ENCODE results near the gene CD4.
"Not testable (repeated sequence)": the region's sequence is repeated elsewhere in the genome, so short reads cannot be mapped to it uniquely, and the experiment has no call there.

Gene CD4

DNA sequence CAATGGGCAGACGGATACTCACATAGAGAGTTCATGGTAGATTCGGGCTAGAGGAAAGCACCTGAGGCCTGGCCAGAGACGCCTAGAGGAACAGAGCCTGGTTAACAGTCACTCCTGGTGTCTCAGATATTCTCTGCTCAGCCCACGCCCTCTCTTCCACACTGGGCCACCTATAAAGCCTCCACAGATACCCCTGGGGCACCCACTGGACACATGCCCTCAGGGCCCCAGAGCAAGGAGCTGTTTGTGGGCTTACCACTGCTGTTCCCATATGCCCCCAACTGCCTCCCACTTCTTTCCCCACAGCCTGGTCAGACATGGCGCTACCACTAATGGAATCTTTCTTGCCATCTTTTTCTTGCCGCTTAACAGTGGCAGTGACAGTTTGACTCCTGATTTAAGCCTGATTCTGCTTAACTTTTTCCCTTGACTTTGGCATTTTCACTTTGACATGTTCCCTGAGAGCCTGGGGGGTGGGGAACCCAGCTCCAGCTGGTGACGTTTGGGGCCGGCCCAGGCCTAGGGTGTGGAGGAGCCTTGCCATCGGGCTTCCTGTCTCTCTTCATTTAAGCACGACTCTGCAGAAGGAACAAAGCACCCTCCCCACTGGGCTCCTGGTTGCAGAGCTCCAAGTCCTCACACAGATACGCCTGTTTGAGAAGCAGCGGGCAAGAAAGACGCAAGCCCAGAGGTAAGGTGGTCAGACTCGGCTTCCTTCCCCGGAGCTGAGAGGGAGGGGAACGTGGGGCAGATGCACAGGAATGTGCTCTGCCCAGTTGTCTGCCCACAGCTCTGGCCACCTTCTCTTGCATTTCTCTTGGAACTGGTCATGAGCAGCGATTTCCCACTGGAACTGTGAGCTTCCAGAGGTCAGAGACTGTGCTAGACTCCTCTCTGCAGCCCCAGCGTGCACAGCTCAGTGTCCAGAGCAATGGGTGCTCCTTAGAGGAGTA, at the start of gene CD4:
Gene CD4 (plus strand): TSS at position 557 of the 953 bp plus-strand sequence. CDS start 10,611 bp downstream, outside the sequence.
- ChIA-PET POLR2A (ENCODE audit: low non-redundant PET) (interaction anchor here (0.6 kb wide), 1 partner anchor 97 kb away, joined by 3 read pairs; no protein-coding TSS in a partner anchor), CTCF (interaction anchor here (1.0 kb wide), 1 partner anchor 22 kb away, joined by 3 read pairs; no protein-coding TSS in a partner anchor)
- TF ChIP-seq, protein P1, sequence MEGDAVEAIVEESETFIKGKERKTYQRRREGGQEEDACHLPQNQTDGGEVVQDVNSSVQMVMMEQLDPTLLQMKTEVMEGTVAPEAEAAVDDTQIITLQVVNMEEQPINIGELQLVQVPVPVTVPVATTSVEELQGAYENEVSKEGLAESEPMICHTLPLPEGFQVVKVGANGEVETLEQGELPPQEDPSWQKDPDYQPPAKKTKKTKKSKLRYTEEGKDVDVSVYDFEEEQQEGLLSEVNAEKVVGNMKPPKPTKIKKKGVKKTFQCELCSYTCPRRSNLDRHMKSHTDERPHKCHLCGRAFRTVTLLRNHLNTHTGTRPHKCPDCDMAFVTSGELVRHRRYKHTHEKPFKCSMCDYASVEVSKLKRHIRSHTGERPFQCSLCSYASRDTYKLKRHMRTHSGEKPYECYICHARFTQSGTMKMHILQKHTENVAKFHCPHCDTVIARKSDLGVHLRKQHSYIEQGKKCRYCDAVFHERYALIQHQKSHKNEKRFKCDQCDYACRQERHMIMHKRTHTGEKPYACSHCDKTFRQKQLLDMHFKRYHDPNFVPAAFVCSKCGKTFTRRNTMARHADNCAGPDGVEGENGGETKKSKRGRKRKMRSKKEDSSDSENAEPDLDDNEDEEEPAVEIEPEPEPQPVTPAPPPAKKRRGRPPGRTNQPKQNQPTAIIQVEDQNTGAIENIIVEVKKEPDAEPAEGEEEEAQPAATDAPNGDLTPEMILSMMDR (conservative IDR thresholded peaks at IDR 0.05; ENCODE audit: low read depth), result no peak
- no peak within 1 kb of the TSS for H3K27ac ChIP-seq
- DNase-seq (ENCODE audit: low spot score), result no peak

DNA sequence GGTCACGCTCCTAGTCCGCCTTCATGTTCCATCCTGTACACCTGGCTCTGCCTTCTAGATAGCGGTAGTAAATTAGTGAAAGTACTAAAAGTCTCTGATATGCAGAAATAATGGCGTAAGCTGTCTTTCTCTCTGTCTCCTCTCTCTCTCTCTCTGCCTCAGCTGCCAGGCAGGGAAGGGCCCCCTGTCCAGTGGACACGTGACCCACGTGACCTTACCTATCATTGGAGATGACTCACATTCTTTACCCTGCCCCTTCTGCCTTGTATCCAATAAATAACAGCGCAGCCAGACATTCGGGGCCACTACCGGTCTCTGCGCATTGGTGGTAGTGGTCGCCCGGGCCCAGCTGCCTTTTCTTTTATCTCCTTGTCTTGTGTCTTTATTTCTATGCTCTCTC, 47.2 kb upstream of the CD4 start:
- CTCF ChIA-PET; DNase-seq (ENCODE audit: low spot score); H3K27ac ChIP-seq: not testable (repeated sequence)
- POLR2A ChIA-PET (ENCODE audit: low non-redundant PET), result interaction anchor here (0.9 kb wide), 1 partner anchor 11 kb away, joined by 3 read pairs; the partner anchor contains the start of gene MLF2

- no peak for DNase-seq (ENCODE audit: low spot score)
- TF ChIP-seq, protein P1 (conservative IDR thresholded peaks at IDR 0.05; ENCODE audit: low read depth), result no peak
- ChIA-PET CTCF (interaction anchor here (1.5 kb wide), 1 partner anchor 9 kb away, joined by 4 read pairs; no protein-coding TSS in a partner anchor), POLR2A (ENCODE audit: low non-redundant PET) (interaction anchor here (0.9 kb wide), 1 partner anchor 11 kb away, joined by 3 read pairs; the partner anchor contains the start of gene MLF2)
- no peak overlapping the region for H3K27ac ChIP-seq
Observed at GRCh38 chr12:6742834-6743233, 46.5 kb upstream of the CD4 start.

DNA sequence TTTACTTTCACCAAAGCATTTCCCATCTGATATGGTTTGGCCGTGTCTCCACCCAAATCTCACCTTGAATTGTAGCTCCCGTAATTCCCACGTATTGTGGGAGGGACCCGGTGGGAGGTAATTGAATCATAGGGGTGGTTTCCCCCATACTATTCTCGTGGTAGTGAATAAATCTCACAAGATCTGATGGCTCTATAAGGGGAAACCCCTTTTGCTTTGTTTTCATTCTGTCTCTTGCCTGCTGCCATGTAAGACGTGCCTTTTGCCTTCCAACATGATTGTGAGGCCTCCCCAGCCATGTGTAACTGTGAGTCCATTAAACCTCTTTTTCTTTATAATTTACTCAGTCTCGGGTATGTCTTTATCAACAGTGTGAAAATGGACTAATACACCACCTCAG, 46.0 kb upstream of the CD4 start:
- DNase-seq (ENCODE audit: low spot score); H3K27ac ChIP-seq; POLR2A ChIA-PET (ENCODE audit: low non-redundant PET): not testable (repeated sequence)
- CTCF ChIA-PET, result interaction anchor here (1.5 kb wide), 1 partner anchor 8 kb away, joined by 4 read pairs; no protein-coding TSS in a partner anchor

DNA sequence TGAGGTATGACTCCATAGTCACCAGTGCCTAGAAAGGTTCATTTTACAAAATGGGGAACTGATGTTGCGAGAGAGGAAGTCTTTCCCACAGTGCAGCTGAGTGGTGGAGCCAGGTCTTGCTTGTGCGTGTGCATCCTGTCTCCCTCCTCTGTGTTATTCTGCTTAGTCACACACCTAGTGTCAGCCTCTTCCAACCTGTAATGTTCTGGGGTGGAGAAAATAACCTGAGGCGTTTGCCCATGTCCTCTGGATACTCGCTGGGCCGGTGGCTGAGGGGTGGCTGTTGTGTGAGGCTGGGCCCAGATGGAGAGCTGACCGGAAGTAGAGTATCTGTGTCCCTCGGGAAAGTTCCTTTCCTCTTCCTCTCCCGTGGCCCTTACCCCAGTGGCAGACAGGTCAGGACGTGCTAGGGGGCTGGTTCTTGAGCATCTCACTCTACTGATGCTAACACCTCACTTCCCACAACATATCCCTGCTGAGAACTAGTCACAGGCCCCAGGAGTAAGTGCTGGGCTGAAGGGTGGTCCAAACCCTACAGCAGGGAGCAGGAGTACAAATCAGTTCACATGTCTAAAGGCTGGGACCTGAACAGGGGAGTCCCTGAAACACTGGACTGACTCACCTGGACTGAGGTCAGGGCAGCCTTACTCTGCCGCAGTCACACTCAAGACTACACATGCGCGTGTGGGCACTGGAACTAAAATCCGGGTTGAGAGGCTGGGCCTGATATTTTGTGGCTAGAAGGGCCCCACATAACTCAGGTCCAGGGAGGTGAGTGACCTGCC, 43.4 kb upstream of the CD4 start:
- peak overlapping the region; percentile 73 for H3K27ac ChIP-seq
- TF ChIP-seq, protein P1 (conservative IDR thresholded peaks at IDR 0.05; ENCODE audit: low read depth), result no peak
- peak; percentile 31 for DNase-seq (ENCODE audit: low spot score)
- ChIA-PET POLR2A (ENCODE audit: low non-redundant PET) (no interaction called here), CTCF (interaction anchor here (0.6 to 1.1 kb wide), 5 partner anchors 20 to 292 kb away, joined by 3 to 4 read pairs (median 3); partner anchors contain the start of gene PTMS)

DNA sequence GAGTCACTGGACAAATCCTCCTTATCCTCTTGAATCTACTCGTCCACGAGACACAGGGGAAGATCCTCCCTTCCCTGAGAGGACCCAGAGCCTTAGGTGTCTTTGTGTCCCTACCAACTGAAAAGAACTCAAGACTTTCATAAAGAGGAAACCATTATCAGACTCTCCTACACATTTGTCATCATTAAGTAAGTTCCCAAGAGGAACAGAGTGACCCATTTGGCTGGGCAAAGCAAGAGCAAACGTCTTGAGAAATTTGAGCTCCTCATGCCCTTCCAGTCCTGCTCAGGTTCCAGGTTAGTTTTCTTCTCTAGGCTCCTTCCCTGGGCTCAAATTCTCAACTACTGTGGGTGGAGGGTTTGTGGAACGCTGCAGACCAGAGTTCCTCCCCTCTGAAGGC, 42.1 kb upstream of the CD4 start:
- H3K27ac ChIP-seq, result no peak overlapping the region
- DNase-seq (ENCODE audit: low spot score), result no peak
- TF ChIP-seq, protein P1 (conservative IDR thresholded peaks at IDR 0.05; ENCODE audit: low read depth), result no peak
- ChIA-PET POLR2A (ENCODE audit: low non-redundant PET) (no interaction called here), CTCF (no interaction called here)

- no peak for DNase-seq (ENCODE audit: low spot score)
- no peak overlapping the region for H3K27ac ChIP-seq
- TF ChIP-seq, protein P1 (conservative IDR thresholded peaks at IDR 0.05; ENCODE audit: low read depth), result no peak
- POLR2A ChIA-PET (ENCODE audit: low non-redundant PET), result no interaction called here
- CTCF ChIA-PET, result interaction anchor here (1.0 kb wide), 1 partner anchor 30 kb away, joined by 3 read pairs; no protein-coding TSS in a partner anchor
Observed at GRCh38 chr12:6748761-6749160, 40.6 kb upstream of the CD4 start.

All from RWPE1 (cell line).